Common myeloid progenitor, CD34-positive (primary cell): Measurements from ENCODE around the gene TUT4.

Source experiments
- CTCF ChIA-PET: fragments of 350-600 bp; sonication (Branson Sonifier 250); formaldehyde crosslinking; loops from one replicate; lab custom pipeline; 2021; ENCODE audit warnings: antibody characterized with exemption; lab: Charles Lee
- POLR2A ChIA-PET: fragments of 350-600 bp; sonication (Branson Sonifier 250); formaldehyde crosslinking; loops from one replicate; lab custom pipeline; 2021; ENCODE audit warnings: antibody characterized with exemption; lab: Charles Lee
- DNase-seq, 3 donors: peaks; one replicate each; pipeline versions ENCODE4 v3.0.0 to v3.0.0-alpha.2; 2013
- H3K27ac ChIP-seq, 2 experiments: 1 replicate in 1 of 2; 2 replicates in 1 of 2; pipeline ENCODE4 v1.7.0; 2013; ENCODE audit warnings: inconsistent platforms in 2 of 2, low read length in 2 of 2, mild to moderate bottlenecking in 2 of 2, low read depth in 1 of 2, moderate library complexity in 1 of 2; ENCODE audit not compliant: severe bottlenecking in 2 of 2, insufficient read depth in 1 of 2, poor library complexity in 1 of 2
- H3K27me3 ChIP-seq, 5 experiments: replicated peaks in 2 of 5; 1 replicate in 3 of 5; 2 replicates in 2 of 5; pipeline versions ENCODE4 v1.6.1 to v1.7.0; 2013; ENCODE audit warnings: low read length in 4 of 5, mild to moderate bottlenecking in 2 of 5, moderate library complexity in 2 of 5, inconsistent platforms in 1 of 5; ENCODE audit not compliant: insufficient read depth in 5 of 5, control insufficient read depth in 4 of 5
- H3K36me3 ChIP-seq, 4 experiments: 1 replicate in 2 of 4; 2 replicates in 2 of 4; pipeline versions ENCODE4 v1.6.1 to v1.7.0; 2013; ENCODE audit warnings: low read length in 3 of 4, control low read depth in 1 of 4, mild to moderate bottlenecking in 1 of 4; ENCODE audit not compliant: control insufficient read depth in 4 of 4, insufficient read depth in 4 of 4
- H3K4me1 ChIP-seq, 4 experiments: 1 replicate in 3 of 4; 2 replicates in 1 of 4; pipeline versions ENCODE4 v1.6.1 to v1.7.1; 2013; ENCODE audit warnings: low read length in 3 of 4, mild to moderate bottlenecking in 3 of 4, control low read depth in 1 of 4, inconsistent platforms in 1 of 4, moderate library complexity in 1 of 4; ENCODE audit not compliant: control insufficient read depth in 4 of 4, insufficient read depth in 4 of 4; ENCODE audit errors: control extremely low read depth in 1 of 4
- H3K4me3 ChIP-seq, 7 experiments: 1 replicate in 4 of 7; 2 replicates in 3 of 7; pipeline versions ENCODE4 v1.5.1 to v1.7.0; 2013; ENCODE audit warnings: mild to moderate bottlenecking in 7 of 7, low read length in 6 of 7, moderate library complexity in 6 of 7, inconsistent platforms in 2 of 7, low read depth in 2 of 7, control low read depth in 1 of 7; ENCODE audit not compliant: insufficient read depth in 4 of 7, control insufficient read depth in 1 of 7; ENCODE audit errors: extremely low read depth in 1 of 7
- H3K9me3 ChIP-seq, 5 experiments: 1 replicate in 4 of 5; 2 replicates in 1 of 5; pipeline versions ENCODE4 v1.6.1 to v1.7.1; 2013; ENCODE audit warnings: low read length in 4 of 5, mild to moderate bottlenecking in 2 of 5, inconsistent platforms in 1 of 5, low read depth in 1 of 5, moderate library complexity in 1 of 5; ENCODE audit not compliant: control insufficient read depth in 4 of 5, insufficient read depth in 2 of 5; ENCODE audit errors: control extremely low read depth in 1 of 5
- WGBS: methylation state at CpG from one replicate; pipeline ENCODE4 v1.1.5; 2013; ENCODE audit not compliant: insufficient coverage; 5-methylcytosine and 5-hydroxymethylcytosine counted together

The TUT4 gene

DNA sequence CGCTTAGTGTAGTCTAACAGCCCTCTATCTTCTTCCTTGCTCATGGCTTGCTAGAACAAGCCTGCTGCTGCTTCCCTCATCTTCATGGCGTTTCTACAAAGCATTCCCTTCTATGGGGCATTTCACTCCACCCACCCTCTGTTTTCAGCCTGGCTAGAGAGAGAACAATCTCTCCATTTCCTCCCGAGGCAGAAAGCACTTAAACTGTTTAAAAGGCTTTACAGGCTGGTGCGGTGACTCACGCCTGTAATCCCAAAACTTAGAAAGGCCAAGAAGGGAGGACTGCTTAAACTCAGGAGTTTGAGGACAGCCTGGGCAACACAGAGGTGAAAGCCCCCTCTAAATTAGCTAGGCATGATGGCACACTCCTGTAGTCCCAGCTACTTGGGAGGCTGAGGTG lies 166.4 kb downstream of the TUT4 start:
- Histone ChIP-seq H3K4me1 (no peaks in the 10 kb centered on the region), H3K27me3 (no peaks in the 10 kb centered on the region), H3K36me3 (peaks cover 13 to 79% (median 46%) of the 10 kb centered on the region in 4 experiments), H3K4me3 (no peak overlapping the region), H3K27ac (no peak overlapping the region), H3K9me3 (no peaks in the 10 kb centered on the region)
- ChIA-PET CTCF (no interaction called here), POLR2A (no interaction called here)
- WGBS: 99% methylated on average over 5 of the region's 5 CpGs
- no peak for DNase-seq

DNA sequence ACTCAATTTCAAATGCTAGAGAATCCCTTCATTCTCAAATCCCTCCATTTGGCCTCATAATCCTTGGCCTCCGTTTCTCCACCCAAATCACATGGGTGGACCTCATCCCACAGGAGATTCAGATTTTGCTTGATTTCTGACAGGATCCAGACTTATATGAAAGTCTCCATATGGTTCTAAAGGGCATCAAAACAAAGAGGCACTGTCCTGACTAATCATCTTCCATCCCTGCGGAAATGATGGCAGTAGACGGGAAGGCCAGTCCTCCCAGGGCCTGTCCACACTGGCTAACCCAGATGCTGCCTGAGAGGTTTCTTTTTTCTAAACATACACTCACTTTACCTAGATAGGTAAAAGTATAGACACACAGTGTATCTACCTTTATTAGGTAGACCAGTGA lies 167.5 kb downstream of the TUT4 start:
- Histone ChIP-seq H3K9me3 (no peaks in the 10 kb centered on the region), H3K27ac (no peak overlapping the region), H3K4me3 (no peak overlapping the region), H3K4me1 (no peaks in the 10 kb centered on the region), H3K27me3 (no peaks in the 10 kb centered on the region), H3K36me3 (peaks cover 13 to 89% (median 48%) of the 10 kb centered on the region in 4 experiments)
- ChIA-PET CTCF (no interaction called here), POLR2A (no interaction called here)
- no peak for DNase-seq
- 94% methylated on average over 2 of the region's 3 CpGs for whole genome bisulfite sequencing
